Measurements from ENCODE around the gene MTAP. TPM values are rescaled to one million over a fixed set of nuclear protein-coding genes. Genes with fewer than 3 reads are reported as not detected.

MTAP gene
- total RNA-seq, 1 donor, result 36.7 TPM

DNA sequence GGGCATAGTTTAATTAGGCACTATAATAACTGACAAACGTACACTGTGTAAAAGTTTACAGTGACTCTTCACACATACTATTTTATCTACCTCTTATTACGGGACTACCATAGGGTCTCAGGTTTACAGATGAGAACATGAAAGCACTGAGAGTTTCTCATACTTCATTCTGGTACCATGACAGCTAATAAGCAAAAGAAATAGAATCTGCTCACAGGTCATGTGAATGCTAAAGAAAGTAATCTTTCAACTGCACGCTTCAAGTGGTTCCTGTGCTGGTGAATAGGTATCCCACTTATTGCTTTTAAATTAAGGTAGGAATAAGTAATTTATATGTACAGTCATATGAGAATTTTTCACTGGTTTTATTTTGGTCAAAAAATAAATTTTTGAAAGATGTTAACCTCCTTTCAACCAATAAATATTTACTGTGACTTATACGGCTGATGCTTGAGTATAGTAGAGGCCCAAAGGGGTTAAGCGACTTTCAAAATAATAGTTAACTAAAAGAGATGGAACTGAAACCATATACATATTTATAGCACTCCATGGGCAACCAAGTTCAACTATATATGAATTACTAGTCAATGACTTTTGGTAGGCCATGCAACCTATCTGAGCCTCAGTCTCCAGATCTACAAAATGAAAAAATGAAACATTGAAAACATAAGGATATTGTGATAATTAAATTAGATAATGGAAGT lies 183.7 kb downstream of the MTAP start:
- no peak overlapping the region for H3K4me3 ChIP-seq (ENCODE audit: low read depth, low read length)
- TF ChIP-seq, protein P1, sequence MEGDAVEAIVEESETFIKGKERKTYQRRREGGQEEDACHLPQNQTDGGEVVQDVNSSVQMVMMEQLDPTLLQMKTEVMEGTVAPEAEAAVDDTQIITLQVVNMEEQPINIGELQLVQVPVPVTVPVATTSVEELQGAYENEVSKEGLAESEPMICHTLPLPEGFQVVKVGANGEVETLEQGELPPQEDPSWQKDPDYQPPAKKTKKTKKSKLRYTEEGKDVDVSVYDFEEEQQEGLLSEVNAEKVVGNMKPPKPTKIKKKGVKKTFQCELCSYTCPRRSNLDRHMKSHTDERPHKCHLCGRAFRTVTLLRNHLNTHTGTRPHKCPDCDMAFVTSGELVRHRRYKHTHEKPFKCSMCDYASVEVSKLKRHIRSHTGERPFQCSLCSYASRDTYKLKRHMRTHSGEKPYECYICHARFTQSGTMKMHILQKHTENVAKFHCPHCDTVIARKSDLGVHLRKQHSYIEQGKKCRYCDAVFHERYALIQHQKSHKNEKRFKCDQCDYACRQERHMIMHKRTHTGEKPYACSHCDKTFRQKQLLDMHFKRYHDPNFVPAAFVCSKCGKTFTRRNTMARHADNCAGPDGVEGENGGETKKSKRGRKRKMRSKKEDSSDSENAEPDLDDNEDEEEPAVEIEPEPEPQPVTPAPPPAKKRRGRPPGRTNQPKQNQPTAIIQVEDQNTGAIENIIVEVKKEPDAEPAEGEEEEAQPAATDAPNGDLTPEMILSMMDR (IDR thresholded peaks at IDR 0.05; ENCODE audit: insufficient read depth, low read depth, low read length), result no peak
- no peak for DNase-seq (ENCODE audit: low read depth)

Other genes starting within 250 kb of the MTAP start
- gene CDKN2A, start 191.8 kb downstream of the MTAP start, total RNA-seq, result 20.7 and 32.5 TPM in 2 replicates
- 5.2 and 9.5 TPM in 2 replicates for gene CDKN2B-AS1, start 192.2 kb downstream of the MTAP start, total RNA-seq
- gene CDKN2B, start 206.7 kb downstream of the MTAP start, total RNA-seq, result 43.2 and 58.3 TPM in 2 replicates

All from fibroblast of villous mesenchyme (primary cell).